ENCODE data around the gene FRMD8. TPM values are rescaled to one million over a fixed set of nuclear protein-coding genes. Genes with fewer than 3 reads are reported as not detected.

Gene FRMD8
- total RNA-seq, 1 donor from 2014 or later = 11.1 TPM

- H3K27me3 Mint-ChIP-seq (ENCODE audit: unreplicated experiment) = peaks cover 16% of the 10 kb centered on the region
- peak overlapping the region; percentile 87 for H3K4me3 Mint-ChIP-seq (ENCODE audit: unreplicated experiment)
- peaks cover 4% of the 10 kb centered on the region for H3K36me3 Mint-ChIP-seq (ENCODE audit: unreplicated experiment)
- no peak for TF ChIP-seq CTCF (IDR thresholded peaks at IDR 0.05; ENCODE audit: partially characterized antibody, unreplicated experiment)
- peak overlapping the region; percentile 98 for H3K27ac Mint-ChIP-seq (ENCODE audit: unreplicated experiment)
- peaks cover 24% of the 10 kb centered on the region for H3K9me3 Mint-ChIP-seq (ENCODE audit: unreplicated experiment)
- DNase-seq = peak; percentile 97
- peaks cover 46% of the 10 kb centered on the region for H3K4me1 Mint-ChIP-seq (ENCODE audit: low read depth, unreplicated experiment)
Observed at GRCh38 chr11:65421794-65422632, 35.6 kb downstream of the FRMD8 start.

GRCh38 chr11:65422633-65423515 lies 36.4 kb downstream of the FRMD8 start, which contains the start of gene NEAT1:
Gene NEAT1, plus strand, starts transcription at chr11:65422798.
- peak within 1 kb of the TSS; percentile 98 for H3K27ac Mint-ChIP-seq (ENCODE audit: unreplicated experiment)

GRCh38 chr11:65423516-65424204 lies 37.2 kb downstream of the FRMD8 start:
- H3K36me3 Mint-ChIP-seq (ENCODE audit: unreplicated experiment) = peaks cover 4% of the 10 kb centered on the region
- peaks cover 15% of the 10 kb centered on the region for H3K27me3 Mint-ChIP-seq (ENCODE audit: unreplicated experiment)
- peak overlapping the region; percentile 98 for H3K27ac Mint-ChIP-seq (ENCODE audit: unreplicated experiment)

More at GRCh38 chr11:65422633-65423515, 36.4 kb downstream of the FRMD8 start, which contains the start of gene NEAT1:
- H3K27me3 Mint-ChIP-seq (ENCODE audit: unreplicated experiment) = peaks cover 15% of the 10 kb centered on the region
- no peak for TF ChIP-seq CTCF (IDR thresholded peaks at IDR 0.05; ENCODE audit: partially characterized antibody, unreplicated experiment)
- H3K9me3 Mint-ChIP-seq (ENCODE audit: unreplicated experiment) = peaks cover 24% of the 10 kb centered on the region
- peak; percentile 85 for DNase-seq
- peak within 1 kb of the TSS; percentile 87 for H3K4me3 Mint-ChIP-seq (ENCODE audit: unreplicated experiment)
- H3K4me1 Mint-ChIP-seq (ENCODE audit: low read depth, unreplicated experiment) = peaks cover 50% of the 10 kb centered on the region
- H3K36me3 Mint-ChIP-seq (ENCODE audit: unreplicated experiment) = peaks cover 4% of the 10 kb centered on the region

More at GRCh38 chr11:65423516-65424204, 37.2 kb downstream of the FRMD8 start:
- no peak for TF ChIP-seq CTCF (IDR thresholded peaks at IDR 0.05; ENCODE audit: partially characterized antibody, unreplicated experiment)
- peaks cover 50% of the 10 kb centered on the region for H3K4me1 Mint-ChIP-seq (ENCODE audit: low read depth, unreplicated experiment)
- H3K4me3 Mint-ChIP-seq (ENCODE audit: unreplicated experiment) = peak overlapping the region; percentile 87
- DNase-seq = no peak
- H3K9me3 Mint-ChIP-seq (ENCODE audit: unreplicated experiment) = peaks cover 22% of the 10 kb centered on the region

All from glutamatergic neuron (in vitro differentiated cells).